ENCODE data around the gene PAPPA.

The PAPPA gene

DNA sequence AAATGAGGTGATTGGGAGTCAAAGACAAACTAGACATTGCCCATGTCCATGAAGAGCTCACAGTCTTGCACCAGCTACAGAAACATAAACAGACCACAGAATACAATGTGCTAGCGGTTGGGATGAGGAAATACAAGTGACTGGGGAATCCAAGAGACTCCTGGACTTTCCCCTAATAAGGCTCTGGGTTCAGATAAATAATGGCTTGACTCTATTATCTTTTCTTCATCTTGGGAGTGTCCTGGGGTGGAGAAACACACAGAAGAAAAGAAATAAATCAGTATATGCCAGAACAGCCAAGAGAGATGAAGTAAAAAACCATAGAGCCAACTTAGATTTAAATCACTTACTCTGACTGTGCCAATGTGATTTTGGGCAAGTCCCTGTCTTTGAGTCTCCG is 227.8 kb downstream of the PAPPA start:
- no peak for DNase-seq (ENCODE audit: low read depth in 2 of 2)

DNA sequence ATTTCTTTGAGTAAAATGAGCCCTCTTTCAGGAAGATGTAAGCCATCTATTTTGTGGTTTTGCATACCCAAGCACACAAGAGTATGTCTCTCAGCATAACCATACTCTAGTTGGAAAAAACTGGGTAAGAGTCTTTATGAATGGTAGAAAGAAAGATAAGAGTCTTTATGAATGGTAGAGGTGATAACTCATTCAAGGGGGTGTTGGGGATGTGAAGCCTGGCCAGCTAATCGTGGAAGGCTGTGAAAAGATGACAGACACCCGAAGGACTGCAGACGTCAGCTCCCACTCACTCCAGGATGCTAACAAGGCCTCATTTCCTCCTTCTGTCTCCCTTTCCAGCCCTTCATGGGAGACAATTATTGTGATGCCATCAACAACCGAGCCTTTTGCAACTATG is 228.5 kb downstream of the PAPPA start:
- DNase-seq (ENCODE audit: low read depth in 2 of 2), result no peak

DNA sequence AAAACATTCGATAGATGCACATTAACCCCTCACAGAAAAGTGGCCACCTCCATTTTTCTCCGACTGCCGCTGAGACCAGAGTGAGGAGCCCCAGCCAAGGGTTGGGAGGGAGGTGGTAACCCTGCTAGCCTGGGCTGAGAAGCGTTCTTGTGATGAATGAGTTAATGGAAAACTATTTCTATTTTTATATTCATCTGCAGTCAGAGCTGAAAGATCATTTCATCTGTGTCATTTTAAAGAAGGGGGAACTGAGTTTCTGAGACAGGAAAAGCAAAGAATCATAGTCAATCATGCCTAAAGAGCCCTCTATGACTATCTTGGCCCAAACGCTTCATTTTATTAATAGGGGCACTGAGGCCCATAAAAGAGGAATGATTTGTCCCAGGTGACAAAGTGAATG is 229.5 kb downstream of the PAPPA start:
- DNase-seq (ENCODE audit: low read depth in 2 of 2), result no peak

DNA sequence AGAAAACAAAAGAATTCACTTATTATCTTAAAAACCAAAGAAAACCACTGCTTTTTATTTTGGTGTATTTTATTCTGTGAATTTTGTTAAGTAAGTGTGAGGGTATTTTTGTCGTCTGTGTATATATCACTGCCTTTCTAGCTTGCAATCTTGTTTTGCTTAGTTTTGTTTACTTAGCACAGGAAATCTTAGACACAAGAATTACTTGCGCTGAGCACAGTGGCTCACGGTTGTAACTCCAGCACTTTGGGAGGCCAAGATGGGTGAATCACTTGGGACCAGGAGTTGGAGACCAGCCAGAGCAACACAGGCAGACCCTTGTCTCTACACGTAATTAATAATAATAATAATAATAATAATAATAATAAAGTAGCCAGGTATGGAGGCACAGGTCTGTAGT is 230.3 kb downstream of the PAPPA start:
- no peak for DNase-seq (ENCODE audit: low read depth in 2 of 2)

DNA sequence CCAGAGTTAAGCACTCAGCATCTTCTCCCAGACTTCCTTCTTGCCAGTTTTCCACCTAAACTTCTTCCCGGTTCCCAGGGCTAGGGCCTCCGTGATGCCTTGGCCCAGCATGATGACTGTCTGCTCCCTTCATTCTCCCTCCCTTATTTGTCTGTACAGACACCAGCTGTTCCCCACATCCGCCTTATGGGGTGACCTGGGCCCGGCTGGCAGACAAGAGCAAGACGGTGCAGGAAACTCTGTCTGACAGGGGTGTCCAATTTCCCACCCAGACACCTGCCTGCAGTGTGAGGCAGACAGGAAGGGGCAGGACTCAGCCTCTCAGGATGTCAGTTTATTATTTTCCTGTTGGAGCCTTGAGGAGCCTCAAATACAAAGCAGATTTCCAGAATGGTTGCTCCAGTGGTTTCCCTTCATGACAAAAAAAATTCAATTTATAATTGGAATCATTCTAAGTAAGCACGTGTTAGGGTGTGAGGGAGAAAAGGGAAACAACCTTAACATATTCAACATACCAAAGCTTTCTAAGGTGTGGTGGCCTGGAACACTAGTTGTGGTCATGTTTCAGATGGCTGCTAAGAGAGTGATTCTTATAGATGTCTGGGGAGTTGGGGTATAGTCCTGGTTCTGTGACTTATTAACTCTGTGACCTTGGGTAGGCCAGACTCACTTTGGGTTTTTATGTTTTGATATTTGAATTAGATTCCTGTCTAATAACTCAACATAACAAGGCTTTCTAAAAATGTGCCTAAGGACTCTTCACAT is 234.5 kb downstream of the PAPPA start:
- no peak for DNase-seq (ENCODE audit: low read depth in 2 of 2)

DNA sequence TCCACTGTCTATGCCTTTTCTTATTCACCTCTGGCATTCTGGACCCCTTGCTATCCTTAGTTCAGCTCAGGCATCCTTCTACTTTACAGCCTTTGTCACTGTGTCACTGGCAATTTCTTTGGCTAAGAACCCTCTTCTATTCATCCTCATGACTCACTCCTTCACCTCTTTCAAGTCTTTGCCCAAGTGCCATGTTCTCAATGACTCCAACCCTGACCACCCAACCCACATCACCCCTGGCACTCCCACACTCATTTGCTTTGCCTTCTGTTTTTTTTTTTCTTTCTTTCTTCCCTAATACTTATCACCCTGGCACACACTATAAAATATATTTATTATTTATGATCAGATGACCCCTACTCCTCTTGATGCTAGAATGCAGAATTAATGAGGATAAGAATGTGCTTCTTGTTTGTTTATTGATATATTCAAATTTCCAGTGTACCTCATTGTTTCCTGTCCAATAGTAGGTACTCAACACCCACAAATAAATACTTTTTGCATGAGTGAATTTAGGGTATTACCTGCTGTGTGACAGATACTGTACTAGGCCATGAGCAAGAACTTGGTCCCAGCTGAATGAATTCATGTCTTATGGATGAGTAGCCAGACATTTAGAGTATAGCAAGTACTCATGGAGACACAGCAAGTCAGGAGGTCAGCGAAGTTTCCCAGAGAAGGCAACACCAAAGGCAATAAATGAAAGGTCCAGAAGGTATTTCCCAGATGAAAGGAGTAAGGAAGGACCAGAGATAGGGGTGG is 236.1 kb downstream of the PAPPA start:
- DNase-seq (ENCODE audit: low read depth in 2 of 2), result no peak

DNA sequence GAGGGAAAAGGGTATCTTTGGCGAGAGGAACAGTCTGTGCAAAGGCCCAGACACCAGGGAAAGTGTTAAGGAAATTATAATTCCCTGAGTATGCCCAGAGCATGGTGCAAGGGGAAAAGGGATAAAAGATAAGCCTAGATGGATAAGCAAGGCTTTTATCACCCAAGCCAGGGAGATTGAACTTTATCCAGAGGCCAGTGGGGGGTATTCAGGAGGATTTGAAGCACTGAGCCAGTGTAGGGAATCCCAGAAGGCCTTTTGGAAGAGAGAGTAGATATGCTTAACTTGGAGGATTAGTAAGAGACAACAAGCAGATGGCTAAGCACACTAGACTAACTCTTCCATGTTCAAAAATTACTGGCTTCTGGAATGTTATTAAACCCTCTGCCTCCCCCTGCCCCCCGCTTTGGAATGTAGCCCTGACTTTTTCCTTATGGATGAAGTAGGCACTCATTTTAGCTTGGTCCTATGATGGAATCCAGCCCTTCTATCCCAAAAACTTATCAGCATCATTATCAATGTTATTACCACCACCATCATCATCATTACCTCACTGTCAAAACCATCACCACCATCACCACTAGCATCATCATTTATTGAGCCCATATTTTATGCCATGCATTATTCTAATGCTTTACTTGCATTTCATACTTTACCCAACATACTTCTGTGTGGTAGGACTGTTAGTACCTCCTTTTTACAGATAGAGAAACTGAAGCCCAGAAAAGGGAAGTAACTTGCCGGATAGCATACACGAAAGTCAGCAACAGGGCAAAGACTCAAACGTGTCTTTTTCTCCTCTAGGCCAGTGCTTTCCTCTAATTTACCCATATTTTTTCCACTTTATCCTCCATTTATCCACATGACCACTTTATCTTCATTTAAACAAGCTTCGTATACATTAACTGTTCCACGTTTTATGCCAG is 237.0 kb downstream of the PAPPA start:
- DNase-seq (ENCODE audit: low read depth in 2 of 2), result no peak

DNA sequence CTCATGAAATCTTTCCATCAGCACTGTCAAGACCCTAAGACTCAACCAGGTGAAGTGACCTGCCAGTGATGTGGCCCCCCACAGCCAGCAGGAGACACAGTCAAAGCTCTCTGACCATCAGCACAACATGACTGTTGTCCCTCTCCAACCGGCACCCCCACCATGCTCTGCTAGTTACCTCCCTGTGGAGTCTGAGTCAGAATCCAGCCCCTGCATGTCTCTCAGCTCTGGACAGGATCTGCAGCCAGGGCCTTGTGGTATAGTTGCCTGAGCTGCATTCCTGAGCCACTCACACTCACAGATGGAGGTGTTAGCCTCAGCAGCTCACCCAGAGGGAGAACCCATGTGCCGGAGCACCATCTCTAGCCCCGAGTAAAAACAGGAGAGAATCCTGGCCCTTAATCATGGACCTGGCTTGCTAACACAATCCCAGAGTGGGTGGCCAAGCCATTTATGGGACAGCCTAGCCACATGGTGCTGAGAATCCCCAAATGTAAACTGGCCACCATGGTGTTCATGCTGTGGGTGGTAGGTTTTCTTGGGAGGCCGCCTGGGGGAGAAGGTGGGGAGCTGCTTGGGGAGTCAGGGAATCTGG is 237.8 kb downstream of the PAPPA start:
- DNase-seq (ENCODE audit: low read depth in 2 of 2), result no peak

DNA sequence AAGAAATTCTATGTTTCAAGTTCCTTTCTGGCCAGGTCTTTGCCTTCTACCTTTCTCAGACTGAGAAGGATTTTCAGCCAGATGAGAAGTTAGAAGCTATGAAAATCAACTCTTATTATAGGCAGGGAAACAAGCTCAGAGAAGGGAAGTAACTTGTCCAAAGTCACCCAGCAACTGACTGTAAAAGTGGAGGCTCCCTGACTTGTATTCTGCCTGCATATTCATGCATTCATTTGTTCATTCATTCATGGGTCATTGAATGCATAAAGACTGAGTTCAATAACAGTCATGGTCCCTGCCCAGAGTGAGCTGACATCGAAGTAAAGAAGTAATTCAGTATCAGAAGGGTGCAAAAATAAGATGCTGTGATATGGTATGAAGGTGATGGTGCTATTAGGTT is 239.6 kb downstream of the PAPPA start:
- no peak for DNase-seq (ENCODE audit: low read depth in 2 of 2)

DNA sequence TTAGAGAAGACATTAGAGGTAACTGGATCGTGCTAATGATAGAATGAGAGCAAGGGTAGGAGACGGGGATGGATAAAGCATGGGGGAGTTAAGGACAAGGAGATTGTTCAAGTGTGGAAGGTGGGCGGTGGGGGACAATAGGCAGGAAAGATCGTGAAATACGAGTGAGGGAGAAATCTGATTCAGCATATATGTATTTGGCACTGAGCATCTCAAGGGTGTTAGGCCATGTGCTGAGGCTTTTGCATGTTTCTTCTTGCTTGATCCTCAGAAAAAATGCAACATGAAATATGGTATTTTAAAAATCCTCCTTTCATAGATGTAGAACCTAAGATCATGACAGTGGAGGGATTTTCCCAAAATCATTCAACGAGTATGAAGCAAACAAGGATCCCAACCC is 240.5 kb downstream of the PAPPA start:
- no peak for DNase-seq (ENCODE audit: low read depth in 2 of 2)

DNA sequence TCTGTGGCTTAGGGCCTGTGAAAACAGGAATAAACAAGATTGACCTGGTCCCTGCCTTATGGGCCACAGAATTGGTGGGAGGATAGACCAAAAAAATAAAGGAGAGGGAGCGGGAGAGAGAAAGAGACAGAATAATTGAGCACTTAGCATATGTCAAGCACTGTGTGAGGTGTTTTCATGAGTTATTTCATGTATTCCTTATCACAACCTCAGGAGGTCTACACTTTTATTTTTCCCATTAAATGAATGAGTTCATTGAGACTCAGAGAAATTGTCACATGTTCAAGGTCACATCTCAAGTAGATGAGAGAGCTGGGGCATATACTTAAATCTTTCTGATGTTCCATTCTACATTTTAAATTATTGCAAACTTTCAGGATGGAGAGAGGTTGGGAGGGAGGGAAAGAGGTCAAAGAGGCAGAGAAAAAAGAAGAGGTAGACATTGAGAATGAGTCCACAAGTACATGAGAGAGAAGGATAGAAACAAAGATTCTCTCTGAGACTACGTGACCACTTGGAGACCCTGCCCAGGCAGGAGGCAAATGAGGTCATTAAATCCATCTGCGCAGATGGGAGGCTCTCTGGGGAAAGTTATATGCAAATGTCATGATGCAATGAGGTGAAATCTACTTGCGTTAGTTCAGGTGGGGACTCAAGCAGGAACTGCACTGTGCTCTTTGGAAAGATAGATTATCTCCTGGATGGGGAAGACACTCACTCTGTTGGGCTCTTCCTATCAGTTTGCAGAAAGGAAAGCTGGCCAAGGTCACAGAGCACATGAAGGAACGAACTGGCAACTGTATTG is 241.5 kb downstream of the PAPPA start:
- DNase-seq (ENCODE audit: low read depth in 2 of 2), result no peak

DNA sequence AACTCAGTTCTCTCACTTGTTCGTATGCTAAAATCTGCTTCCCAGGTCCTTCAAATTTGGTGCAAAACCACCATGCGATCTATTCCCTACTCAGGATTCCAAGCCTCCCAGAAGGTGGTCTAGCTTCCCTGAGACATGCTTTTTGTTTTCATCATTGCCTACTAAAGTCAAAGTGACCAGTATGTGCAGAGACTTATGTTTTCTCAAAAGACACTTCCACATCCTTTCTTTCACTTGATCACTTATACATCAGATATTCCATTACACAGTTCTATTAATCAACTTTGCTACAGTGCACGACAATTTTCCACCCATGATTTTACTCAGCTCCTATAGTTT is 242.1 kb downstream of the PAPPA start:
- no peak for DNase-seq (ENCODE audit: low read depth in 2 of 2)

DNA sequence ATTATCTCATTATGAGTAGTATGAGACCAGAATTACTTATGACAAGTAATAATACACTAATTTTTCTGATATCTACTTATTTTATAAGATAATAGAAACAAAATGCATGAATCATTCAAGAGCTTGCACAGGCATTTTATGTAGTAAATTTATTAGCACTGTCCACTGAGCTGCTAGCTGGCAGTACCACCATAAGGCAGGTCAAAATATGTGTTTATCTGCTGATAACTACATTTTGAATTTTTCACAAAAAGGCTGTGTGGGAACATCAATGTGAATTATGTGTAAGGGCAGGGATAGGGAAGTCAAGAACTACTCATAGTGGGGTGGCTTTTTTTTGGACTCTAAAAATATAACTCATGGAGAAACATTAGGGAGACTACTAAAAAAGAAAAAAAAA is 249.6 kb downstream of the PAPPA start:
- DNase-seq (ENCODE audit: low read depth in 2 of 2), result no peak

DNA sequence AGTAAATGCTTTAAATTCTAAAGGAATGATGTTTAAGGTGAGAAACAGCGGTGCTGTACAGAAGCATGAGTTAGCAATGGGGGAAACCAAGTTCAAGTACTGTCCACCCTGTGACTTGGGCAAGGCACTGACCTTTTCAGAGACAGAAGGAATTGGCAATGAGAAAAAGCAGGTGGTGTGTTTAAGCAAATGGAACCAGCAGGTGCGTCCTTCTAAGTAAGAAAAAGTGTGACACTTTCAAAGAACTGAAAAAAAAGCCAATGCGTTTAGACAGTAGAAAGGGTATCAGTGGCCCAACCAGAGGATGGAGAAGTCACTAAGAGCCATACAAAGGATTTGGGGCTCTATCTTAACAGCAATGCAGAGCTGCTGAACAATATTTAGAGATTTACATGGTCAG is 250.6 kb downstream of the PAPPA start:
- no peak for DNase-seq (ENCODE audit: low read depth in 2 of 2)

DNA sequence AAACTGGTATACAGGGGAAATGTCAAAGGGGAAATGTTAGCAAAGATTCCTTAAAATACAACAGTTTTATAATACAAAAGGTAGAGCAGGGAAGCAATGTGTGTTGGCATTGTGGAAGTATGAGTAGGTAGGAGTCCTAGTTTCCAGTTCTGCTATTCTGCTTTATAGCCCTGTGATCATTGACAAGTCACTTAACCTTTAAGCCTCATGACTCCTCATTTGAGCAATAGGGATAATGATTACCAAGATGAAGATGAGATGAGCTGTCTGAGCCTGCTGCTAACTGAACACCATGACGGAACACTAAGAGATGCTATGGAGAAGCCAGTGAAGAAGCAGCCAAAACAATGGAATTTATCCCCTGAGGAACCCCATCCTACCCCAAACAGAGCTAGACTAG is 251.7 kb downstream of the PAPPA start:
- no peak for DNase-seq (ENCODE audit: low read depth in 2 of 2)

DNA sequence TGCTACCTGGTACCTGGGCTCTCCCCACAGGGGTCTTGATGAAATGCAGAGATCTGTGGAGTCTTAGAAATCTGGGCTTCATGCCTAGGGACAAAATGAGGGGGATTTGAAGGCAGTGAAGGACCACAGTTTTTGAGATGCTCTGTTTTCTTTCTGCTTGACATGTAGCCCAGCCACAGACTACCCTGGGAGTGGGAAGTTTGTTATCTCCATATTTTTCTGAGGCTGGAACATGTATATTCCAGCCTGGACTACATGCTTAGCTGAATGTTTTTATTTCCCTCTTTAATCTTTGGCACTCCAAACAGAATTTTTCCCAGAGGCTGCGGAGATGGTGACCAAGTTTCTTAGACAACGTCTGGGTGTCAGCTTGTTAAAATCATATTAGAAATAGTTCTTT is 252.9 kb downstream of the PAPPA start:
- no peak for DNase-seq (ENCODE audit: low read depth in 2 of 2)

DNA sequence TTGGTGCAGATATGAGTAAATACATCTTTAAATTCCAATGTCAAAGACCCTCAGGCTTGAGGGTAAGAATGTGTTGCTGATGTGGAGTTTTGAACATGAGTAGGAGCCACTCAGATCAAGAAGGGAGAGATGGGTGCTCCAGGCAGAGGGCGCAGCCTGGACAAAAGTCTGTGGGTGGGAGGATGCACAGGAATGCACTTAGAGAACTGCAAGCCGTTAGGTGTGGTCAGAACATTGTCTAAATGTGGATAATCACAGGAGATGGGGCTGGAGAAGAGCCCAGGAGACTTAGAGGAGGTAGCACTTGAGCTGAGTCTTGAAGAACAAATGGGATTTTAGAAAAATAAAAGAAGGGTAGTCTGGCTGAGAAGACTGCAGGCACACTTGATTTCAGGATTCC is 255.5 kb downstream of the PAPPA start:
- DNase-seq (ENCODE audit: low read depth in 2 of 2), result no peak

DNA sequence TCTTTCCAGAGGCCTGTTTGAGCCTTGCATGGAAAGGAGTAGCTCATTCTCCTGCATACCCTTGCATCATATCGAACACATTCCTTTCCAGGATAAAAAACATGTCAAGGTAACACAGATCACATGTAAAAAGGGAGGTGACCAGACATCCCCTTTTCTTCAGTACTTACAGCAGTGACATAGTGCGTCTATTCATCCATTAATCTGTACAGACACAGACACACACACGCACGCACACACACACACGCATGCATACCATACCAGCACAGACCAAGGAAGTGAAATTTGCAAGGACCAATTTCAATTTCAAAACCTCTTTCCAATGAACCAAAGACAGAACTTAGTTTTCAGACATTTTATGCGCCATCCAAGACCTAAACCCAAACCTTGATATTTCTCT is 256.0 kb downstream of the PAPPA start:
- DNase-seq (ENCODE audit: low read depth in 2 of 2), result no peak

DNA sequence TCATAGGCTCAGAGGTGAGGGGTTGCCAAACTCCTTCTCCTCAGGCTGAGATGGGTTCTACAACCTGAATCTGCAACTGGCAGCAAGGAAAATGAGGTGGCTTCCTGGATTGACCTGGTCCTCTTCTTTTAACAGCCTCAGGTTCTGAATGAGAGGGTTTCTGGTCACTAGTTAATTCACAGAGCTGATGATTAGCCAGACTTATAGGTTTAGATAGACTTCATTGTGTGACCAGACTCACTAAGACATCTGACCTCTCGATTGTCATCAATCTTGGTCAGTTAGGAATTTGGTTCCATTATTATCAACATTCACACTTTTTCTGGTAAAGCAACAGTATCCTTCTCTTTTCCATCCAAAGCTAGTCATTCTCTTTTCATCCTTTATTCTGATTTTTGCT is 257.9 kb downstream of the PAPPA start:
- DNase-seq (ENCODE audit: low read depth in 2 of 2), result no peak

DNA sequence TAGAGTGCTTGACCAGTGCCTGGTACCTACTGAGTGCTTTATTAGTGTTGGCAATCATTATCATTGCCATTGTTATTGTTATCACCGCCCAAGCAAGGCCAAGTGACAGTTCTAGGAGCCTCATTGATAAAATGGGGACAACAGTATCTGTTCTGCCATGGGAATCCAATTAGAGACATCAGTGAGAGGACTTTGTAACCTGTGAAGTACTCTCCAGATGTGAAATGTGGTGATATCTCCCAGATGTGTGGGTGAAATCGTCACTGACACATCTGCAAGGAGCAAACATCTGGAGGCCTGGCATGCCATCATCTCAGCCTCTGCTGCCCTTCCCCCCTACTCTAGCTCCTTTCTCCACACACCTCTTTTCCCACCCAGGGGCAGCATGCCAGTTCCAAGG is 260.8 kb downstream of the PAPPA start:
- DNase-seq (ENCODE audit: low read depth in 2 of 2), result no peak

DNA sequence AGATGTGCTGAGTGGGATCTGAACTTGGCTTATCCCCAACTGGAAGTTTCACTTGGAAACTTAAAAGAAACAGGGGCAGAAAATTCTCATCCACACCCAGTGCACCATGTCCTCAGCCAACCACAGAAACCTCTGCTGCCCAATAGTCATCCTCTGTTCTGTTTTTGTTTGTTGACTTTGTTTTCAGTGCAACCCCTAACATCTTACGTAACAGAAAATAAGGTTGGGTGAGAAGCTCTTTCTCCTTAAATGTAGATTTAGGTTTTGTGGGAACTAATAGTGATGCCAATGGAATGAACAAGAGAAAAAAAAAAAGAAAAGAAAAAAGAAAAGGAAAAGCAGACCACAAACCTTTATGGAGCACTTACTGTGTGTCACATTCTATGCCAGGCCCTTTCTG is 262.8 kb downstream of the PAPPA start:
- no peak for DNase-seq (ENCODE audit: low read depth in 2 of 2)

Measured in stimulated activated CD8-positive, alpha-beta memory T cell treated with anti-CD3 and anti-CD28 coated beads, Interleukin-15, amount 100 ng/mL, for 4 hours (primary cell).